ENCODE measurements around the gene GRIP1.

GRCh38 chr12:66441905-66442559 lies 236.8 kb downstream of the GRIP1 start:
- TF ChIP-seq, protein P1, sequence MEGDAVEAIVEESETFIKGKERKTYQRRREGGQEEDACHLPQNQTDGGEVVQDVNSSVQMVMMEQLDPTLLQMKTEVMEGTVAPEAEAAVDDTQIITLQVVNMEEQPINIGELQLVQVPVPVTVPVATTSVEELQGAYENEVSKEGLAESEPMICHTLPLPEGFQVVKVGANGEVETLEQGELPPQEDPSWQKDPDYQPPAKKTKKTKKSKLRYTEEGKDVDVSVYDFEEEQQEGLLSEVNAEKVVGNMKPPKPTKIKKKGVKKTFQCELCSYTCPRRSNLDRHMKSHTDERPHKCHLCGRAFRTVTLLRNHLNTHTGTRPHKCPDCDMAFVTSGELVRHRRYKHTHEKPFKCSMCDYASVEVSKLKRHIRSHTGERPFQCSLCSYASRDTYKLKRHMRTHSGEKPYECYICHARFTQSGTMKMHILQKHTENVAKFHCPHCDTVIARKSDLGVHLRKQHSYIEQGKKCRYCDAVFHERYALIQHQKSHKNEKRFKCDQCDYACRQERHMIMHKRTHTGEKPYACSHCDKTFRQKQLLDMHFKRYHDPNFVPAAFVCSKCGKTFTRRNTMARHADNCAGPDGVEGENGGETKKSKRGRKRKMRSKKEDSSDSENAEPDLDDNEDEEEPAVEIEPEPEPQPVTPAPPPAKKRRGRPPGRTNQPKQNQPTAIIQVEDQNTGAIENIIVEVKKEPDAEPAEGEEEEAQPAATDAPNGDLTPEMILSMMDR (IDR thresholded peaks at IDR 0.05 in 4 of 5, conservative IDR thresholded peaks at IDR 0.05 in 1 of 5) = no peak
- no peak for TF ChIP-seq POLR2A (IDR thresholded peaks at IDR 0.05)
